GM19351 (cell line): ENCODE results near the gene EVL.

ENCODE experiments used
- ATAC-seq: cut with Tn5 transposase; IDR thresholded peaks from one replicate; pipeline ENCODE4 v1.9.1; 2021; ENCODE audit warnings: mild to moderate bottlenecking, moderate library complexity; ENCODE audit not compliant: unreplicated experiment

The EVL gene

GRCh38 chr14:100142073-100143040 lies 77.1 kb downstream of the EVL start:
- ATAC-seq: no peak

- ATAC-seq: no peak
Observed at GRCh38 chr14:100143523-100143922, 78.3 kb downstream of the EVL start.

- ATAC-seq: no peak
Observed at GRCh38 chr14:100143934-100144333, 78.7 kb downstream of the EVL start.

- ATAC-seq: no peak
Observed at GRCh38 chr14:100144645-100144995, 79.4 kb downstream of the EVL start.

GRCh38 chr14:100144996-100145646 lies 79.9 kb downstream of the EVL start:
- no peak for ATAC-seq

GRCh38 chr14:100145682-100146464 lies 80.7 kb downstream of the EVL start:
- ATAC-seq: no peak

GRCh38 chr14:100146531-100147091 lies 81.4 kb downstream of the EVL start:
- ATAC-seq: no peak

GRCh38 chr14:100147181-100147631 lies 82.0 kb downstream of the EVL start:
- ATAC-seq: peak; percentile 60

- ATAC-seq: no peak
Observed at GRCh38 chr14:100147691-100148464, 82.7 kb downstream of the EVL start.

GRCh38 chr14:100148837-100149731 lies 83.9 kb downstream of the EVL start:
- ATAC-seq: no peak

- ATAC-seq: no peak
Observed at GRCh38 chr14:100149851-100150611, 84.8 kb downstream of the EVL start.

- ATAC-seq: no peak
Observed at GRCh38 chr14:100150932-100151587, 85.8 kb downstream of the EVL start.

- ATAC-seq: no peak
Observed at GRCh38 chr14:100152091-100152490, 86.9 kb downstream of the EVL start.

GRCh38 chr14:100153560-100153959 lies 88.3 kb downstream of the EVL start:
- no peak for ATAC-seq

GRCh38 chr14:100155049-100155621 lies 89.9 kb downstream of the EVL start:
- ATAC-seq: no peak

GRCh38 chr14:100155756-100156616 lies 90.8 kb downstream of the EVL start:
- no peak for ATAC-seq

GRCh38 chr14:100156776-100157175 lies 91.6 kb downstream of the EVL start:
- ATAC-seq: no peak
